Left hindlimb (tissue), 1 donor: ENCODE results near the gene SH3BP5L.

Source experiments
- DNase-seq: peaks from one replicate; pipeline ENCODE4 v3.0.0-alpha.2; 2018

SH3BP5L gene

GRCh38 chr1:248825909-248826760 lies at the start of gene SH3BP5L:
Gene SH3BP5L, minus strand, starts transcription at chr1:248825915. Its CDS starts 980 bp downstream, at chr1:248824935.
- DNase-seq: peak; percentile 97

GRCh38 chr1:248873993-248874533 lies 48.3 kb upstream of the SH3BP5L start:
- peak; percentile 92 for DNase-seq

GRCh38 chr1:248873409-248873992 lies 47.8 kb upstream of the SH3BP5L start:
- DNase-seq: peak; percentile 97

GRCh38 chr1:248872752-248873408 lies 47.2 kb upstream of the SH3BP5L start:
- DNase-seq: peak; percentile 79

GRCh38 chr1:248871837-248872401 lies 46.2 kb upstream of the SH3BP5L start:
- DNase-seq: no peak

- peak; percentile 90 for DNase-seq
These were observed 37.5 kb upstream of the SH3BP5L start for GRCh38 chr1:248862998-248863881.

GRCh38 chr1:248862695-248862997 lies 36.9 kb upstream of the SH3BP5L start:
- DNase-seq: no peak

- no peak for DNase-seq
These were observed 35.9 kb upstream of the SH3BP5L start for GRCh38 chr1:248861616-248862015.

GRCh38 chr1:248860007-248860406 lies 34.3 kb upstream of the SH3BP5L start:
- DNase-seq: no peak

GRCh38 chr1:248858891-248859889 lies 33.5 kb upstream of the SH3BP5L start, which contains the start of gene ZNF692:
Gene ZNF692, minus strand, starts transcription at chr1:248859085. Its CDS starts 776 bp downstream, at chr1:248858309.
- peak; percentile 98 for DNase-seq

- peak; percentile 75 for DNase-seq
These were observed 32.6 kb upstream of the SH3BP5L start for GRCh38 chr1:248858096-248858890.

GRCh38 chr1:248857749-248858095 lies 32.0 kb upstream of the SH3BP5L start:
- no peak for DNase-seq

GRCh38 chr1:248857201-248857600 lies 31.5 kb upstream of the SH3BP5L start:
- DNase-seq: no peak

- DNase-seq: no peak
These were observed 30.5 kb upstream of the SH3BP5L start for GRCh38 chr1:248856176-248856575.

GRCh38 chr1:248855580-248855979 lies 29.9 kb upstream of the SH3BP5L start:
- no peak for DNase-seq

GRCh38 chr1:248853663-248854375 lies 28.1 kb upstream of the SH3BP5L start:
- no peak for DNase-seq

GRCh38 chr1:248852481-248853405 lies 27.0 kb upstream of the SH3BP5L start:
- DNase-seq: no peak

GRCh38 chr1:248851390-248851789 lies 25.7 kb upstream of the SH3BP5L start:
- no peak for DNase-seq
